ENCODE measurements around the gene NINJ2. TPM values are rescaled to one million over a fixed set of nuclear protein-coding genes. Genes with fewer than 3 reads are reported as not detected.

Gene NINJ2
- polyA plus RNA-seq, 1 of the 3 experiments (the other 2 are of a cell fraction) = 0.07 TPM

DNA sequence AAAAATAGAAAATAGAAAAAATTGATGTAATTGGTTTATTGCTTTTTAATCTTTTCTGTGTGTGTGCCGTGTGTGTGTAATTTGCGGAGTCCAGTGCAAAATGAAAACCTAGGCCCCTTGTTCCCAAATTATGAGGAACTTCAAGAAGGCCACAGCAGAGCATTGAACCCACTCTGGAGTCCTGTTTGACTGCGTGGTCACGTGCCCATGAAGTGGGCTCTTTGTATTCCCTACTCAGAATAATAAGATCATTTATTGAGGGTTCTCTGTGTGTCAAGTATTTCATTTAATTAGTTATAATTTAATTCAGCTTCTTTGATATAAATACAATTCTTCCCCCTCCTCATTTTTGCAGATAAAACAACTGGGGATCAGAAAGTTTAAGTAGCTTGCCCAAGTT is 12.3 kb upstream of the NINJ2 start:
- ChIA-PET POLR2A (no interaction called here), CTCF (no interaction called here)
- H3K79me2 ChIP-seq (ENCODE audit: insufficient read depth) = no peaks in the 10 kb centered on the region

More for the DNA sequence above, 12.3 kb upstream of the NINJ2 start:
- H3K9me3 ChIP-seq = no peaks in the 10 kb centered on the region
- H3K4me2 ChIP-seq = no peak overlapping the region
- no peak overlapping the region for H3K4me3 ChIP-seq (ENCODE audit: low read depth in 2 of 2, low read length in 1 of 2)
- no peaks in the 10 kb centered on the region for H3K4me1 ChIP-seq (ENCODE audit: control insufficient read depth in 1 of 2, insufficient read depth in 2 of 2, low read depth in 1 of 2, low read length in 1 of 2)
- DNase-seq = no peak
- no peak overlapping the region for H3K9ac ChIP-seq
- no peaks in the 10 kb centered on the region for H3K9me2 ChIP-seq
- no peaks in the 10 kb centered on the region for H4K20me1 ChIP-seq (ENCODE audit: insufficient read depth)
- H3K27me3 ChIP-seq (ENCODE audit: insufficient read depth) = no peaks in the 10 kb centered on the region; the same call in 1 of the 2 replicates
- no peak overlapping the region for H2AFZ ChIP-seq (ENCODE audit: low read depth)
- no peaks in the 10 kb centered on the region for H3F3A ChIP-seq (replicated peaks; ENCODE audit: insufficient read depth)
- TF ChIP-seq TEAD4 (IDR thresholded peaks at IDR 0.05; ENCODE audit: borderline replicate concordance, insufficient read depth) = no peak
- no peak for TF ChIP-seq FOSL2 (IDR thresholded peaks at IDR 0.05; ENCODE audit: borderline replicate concordance, low read depth)
- TF ChIP-seq MEF2A (IDR thresholded peaks at IDR 0.05; ENCODE audit: borderline replicate concordance, low read depth) = no peak
- TF ChIP-seq, protein P1, sequence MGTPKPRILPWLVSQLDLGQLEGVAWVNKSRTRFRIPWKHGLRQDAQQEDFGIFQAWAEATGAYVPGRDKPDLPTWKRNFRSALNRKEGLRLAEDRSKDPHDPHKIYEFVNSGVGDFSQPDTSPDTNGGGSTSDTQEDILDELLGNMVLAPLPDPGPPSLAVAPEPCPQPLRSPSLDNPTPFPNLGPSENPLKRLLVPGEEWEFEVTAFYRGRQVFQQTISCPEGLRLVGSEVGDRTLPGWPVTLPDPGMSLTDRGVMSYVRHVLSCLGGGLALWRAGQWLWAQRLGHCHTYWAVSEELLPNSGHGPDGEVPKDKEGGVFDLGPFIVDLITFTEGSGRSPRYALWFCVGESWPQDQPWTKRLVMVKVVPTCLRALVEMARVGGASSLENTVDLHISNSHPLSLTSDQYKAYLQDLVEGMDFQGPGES (IDR thresholded peaks at IDR 0.05; ENCODE audit: low read depth, low read length) = no peak
- TF ChIP-seq GABPA (IDR thresholded peaks at IDR 0.05; ENCODE audit: low read depth) = no peak
- no peak for TF ChIP-seq FOXJ3 (CRISPR knock-in tag; IDR thresholded peaks at IDR 0.05)
- no peak for TF ChIP-seq NRF1 (IDR thresholded peaks at IDR 0.05; ENCODE audit: low read depth, low read length)
- no peak for TF ChIP-seq REST (IDR thresholded peaks at IDR 0.05; ENCODE audit: low read depth, low read length)
- TF ChIP-seq CTCF (IDR thresholded peaks at IDR 0.05) = no peak
- TF ChIP-seq NFIC (IDR thresholded peaks at IDR 0.05; ENCODE audit: borderline replicate concordance) = no peak
- no peak for TF ChIP-seq TCF12 (IDR thresholded peaks at IDR 0.05)
- TF ChIP-seq, protein P2, sequence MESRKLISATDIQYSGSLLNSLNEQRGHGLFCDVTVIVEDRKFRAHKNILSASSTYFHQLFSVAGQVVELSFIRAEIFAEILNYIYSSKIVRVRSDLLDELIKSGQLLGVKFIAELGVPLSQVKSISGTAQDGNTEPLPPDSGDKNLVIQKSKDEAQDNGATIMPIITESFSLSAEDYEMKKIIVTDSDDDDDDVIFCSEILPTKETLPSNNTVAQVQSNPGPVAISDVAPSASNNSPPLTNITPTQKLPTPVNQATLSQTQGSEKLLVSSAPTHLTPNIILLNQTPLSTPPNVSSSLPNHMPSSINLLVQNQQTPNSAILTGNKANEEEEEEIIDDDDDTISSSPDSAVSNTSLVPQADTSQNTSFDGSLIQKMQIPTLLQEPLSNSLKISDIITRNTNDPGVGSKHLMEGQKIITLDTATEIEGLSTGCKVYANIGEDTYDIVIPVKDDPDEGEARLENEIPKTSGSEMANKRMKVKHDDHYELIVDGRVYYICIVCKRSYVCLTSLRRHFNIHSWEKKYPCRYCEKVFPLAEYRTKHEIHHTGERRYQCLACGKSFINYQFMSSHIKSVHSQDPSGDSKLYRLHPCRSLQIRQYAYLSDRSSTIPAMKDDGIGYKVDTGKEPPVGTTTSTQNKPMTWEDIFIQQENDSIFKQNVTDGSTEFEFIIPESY (IDR thresholded peaks at IDR 0.05; ENCODE audit: borderline replicate concordance, low read depth) = no peak
- TF ChIP-seq, protein P3, sequence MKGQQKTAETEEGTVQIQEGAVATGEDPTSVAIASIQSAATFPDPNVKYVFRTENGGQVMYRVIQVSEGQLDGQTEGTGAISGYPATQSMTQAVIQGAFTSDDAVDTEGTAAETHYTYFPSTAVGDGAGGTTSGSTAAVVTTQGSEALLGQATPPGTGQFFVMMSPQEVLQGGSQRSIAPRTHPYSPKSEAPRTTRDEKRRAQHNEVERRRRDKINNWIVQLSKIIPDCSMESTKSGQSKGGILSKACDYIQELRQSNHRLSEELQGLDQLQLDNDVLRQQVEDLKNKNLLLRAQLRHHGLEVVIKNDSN (IDR thresholded peaks at IDR 0.05; ENCODE audit: borderline replicate concordance, low read depth) = no peak
- 100% methylated on average over 4 of the region's 4 CpGs for WGBS (ENCODE audit: low lambda C conversion rate)
- no peaks in the 10 kb centered on the region for H3K36me3 ChIP-seq (replicated peaks in 1 of 2; ENCODE audit: control insufficient read depth in 1 of 2, insufficient read depth in 2 of 2, low read length in 1 of 2)
- no peak overlapping the region for H3K27ac ChIP-seq (ENCODE audit: low read depth in 2 of 2, low read length in 1 of 2)
